Hepatocyte (in vitro differentiated cells): ENCODE results near the gene MEGF8.

Source experiments
- EZH2 ChIP-seq: fragments of 200-600 bp; sonication (generic); IDR thresholded peaks from 2 replicates; pipeline ENCODE4 v1.6.1; 2016; ENCODE audit warnings: antibody characterized with exemption, mild to moderate bottlenecking, borderline replicate concordance
- TF ChIP-seq, protein P1 (sequence below): fragments of 200-600 bp; sonication (generic); IDR thresholded peaks from 2 replicates; pipeline ENCODE4 v1.5.1; 2016; ENCODE audit warnings: antibody characterized with exemption, mild to moderate bottlenecking; ENCODE audit not compliant: poor library complexity

DNA sequence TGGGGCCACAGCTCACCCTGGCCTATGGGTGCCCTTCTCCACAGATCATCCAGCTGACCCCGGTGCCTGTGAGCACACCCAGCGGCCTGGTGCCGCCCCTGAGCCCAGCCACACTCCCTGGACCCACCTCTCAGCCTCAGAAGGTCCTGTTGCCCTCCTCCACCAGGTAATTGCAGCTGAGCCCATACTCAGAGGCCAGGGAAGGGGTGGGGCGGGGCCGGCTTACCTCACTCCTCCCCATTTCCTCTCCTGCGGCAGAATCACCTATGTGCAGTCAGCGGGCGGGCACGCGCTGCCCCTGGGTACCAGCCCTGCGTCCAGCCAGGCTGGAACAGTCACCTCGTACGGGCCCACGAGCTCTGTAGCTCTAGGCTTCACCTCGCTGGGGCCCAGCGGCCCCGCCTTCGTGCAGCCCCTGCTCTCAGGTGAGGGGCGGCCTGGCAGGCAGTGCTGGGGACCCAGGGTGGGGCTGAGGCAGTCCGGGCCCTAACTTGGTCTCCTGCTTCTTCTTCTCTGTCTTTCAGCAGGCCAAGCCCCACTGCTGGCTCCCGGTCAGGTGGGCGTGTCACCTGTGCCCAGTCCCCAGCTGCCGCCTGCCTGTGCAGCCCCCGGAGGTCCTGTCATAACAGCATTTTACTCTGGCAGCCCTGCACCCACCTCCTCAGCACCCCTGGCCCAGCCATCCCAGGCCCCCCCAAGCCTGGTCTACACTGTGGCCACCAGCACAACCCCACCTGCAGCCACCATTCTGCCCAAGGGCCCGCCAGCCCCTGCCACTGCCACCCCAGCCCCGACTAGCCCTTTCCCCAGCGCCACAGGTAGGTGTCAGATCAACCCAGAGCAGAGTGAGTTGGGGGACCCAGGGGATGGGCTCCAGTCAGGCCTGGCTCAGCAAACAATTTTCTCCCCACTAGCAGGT is 33.1 kb upstream of the MEGF8 start:
- TF ChIP-seq EZH2 = no peak
- TF ChIP-seq, protein P1, sequence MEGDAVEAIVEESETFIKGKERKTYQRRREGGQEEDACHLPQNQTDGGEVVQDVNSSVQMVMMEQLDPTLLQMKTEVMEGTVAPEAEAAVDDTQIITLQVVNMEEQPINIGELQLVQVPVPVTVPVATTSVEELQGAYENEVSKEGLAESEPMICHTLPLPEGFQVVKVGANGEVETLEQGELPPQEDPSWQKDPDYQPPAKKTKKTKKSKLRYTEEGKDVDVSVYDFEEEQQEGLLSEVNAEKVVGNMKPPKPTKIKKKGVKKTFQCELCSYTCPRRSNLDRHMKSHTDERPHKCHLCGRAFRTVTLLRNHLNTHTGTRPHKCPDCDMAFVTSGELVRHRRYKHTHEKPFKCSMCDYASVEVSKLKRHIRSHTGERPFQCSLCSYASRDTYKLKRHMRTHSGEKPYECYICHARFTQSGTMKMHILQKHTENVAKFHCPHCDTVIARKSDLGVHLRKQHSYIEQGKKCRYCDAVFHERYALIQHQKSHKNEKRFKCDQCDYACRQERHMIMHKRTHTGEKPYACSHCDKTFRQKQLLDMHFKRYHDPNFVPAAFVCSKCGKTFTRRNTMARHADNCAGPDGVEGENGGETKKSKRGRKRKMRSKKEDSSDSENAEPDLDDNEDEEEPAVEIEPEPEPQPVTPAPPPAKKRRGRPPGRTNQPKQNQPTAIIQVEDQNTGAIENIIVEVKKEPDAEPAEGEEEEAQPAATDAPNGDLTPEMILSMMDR = no peak
